Progenitor cell of endocrine pancreas (in vitro differentiated cells): ENCODE measurements around the gene GALNT14. TPM values are rescaled to one million over a fixed set of nuclear protein-coding genes. Genes with fewer than 3 reads are reported as not detected.

Experiments used
- DNase-seq: peaks from one replicate; pipeline ENCODE4 v3.0.0; 2021; ENCODE audit warnings: low spot score; ENCODE audit not compliant: unreplicated experiment
- H3K27ac Mint-ChIP-seq: 2 replicates; pipeline ENCODE4 v1.8.0; 2021; ENCODE audit warnings: mild to moderate bottlenecking, moderate library complexity, mixed read lengths
- H3K27me3 Mint-ChIP-seq: 2 replicates; pipeline ENCODE4 v1.8.0; 2021; ENCODE audit warnings: mixed read lengths
- H3K36me3 Mint-ChIP-seq: 2 replicates; pipeline ENCODE4 v1.8.0; 2022; ENCODE audit warnings: mixed read lengths; ENCODE audit not compliant: insufficient read depth
- H3K4me1 Mint-ChIP-seq: 2 replicates; pipeline ENCODE4 v1.8.0; 2021; ENCODE audit warnings: low read depth, mixed read lengths
- H3K4me3 Mint-ChIP-seq: 2 replicates; pipeline ENCODE4 v1.8.0; 2021; ENCODE audit warnings: low read depth, mild to moderate bottlenecking, moderate library complexity, mixed read lengths
- H3K9me3 Mint-ChIP-seq: 2 replicates; pipeline ENCODE4 v1.8.0; 2021; ENCODE audit warnings: low read depth, mixed read lengths
- total RNA-seq: library from RNA; stranded (reverse); gene quantifications from 2 replicates; pipeline ENCODE4 v1.2.1, GENCODE V29; 2021
- TF ChIP-seq, protein P1 (sequence below): fragments of 200-600 bp; sonication (generic); IDR thresholded peaks from one replicate; pipeline ENCODE4 v1.5.0; 2021; ENCODE audit warnings: antibody characterized with exemption, mild to moderate bottlenecking; ENCODE audit not compliant: unreplicated experiment

GALNT14 gene
- total RNA-seq, 1 donor from 2014 or later, result 0.91 TPM

DNA sequence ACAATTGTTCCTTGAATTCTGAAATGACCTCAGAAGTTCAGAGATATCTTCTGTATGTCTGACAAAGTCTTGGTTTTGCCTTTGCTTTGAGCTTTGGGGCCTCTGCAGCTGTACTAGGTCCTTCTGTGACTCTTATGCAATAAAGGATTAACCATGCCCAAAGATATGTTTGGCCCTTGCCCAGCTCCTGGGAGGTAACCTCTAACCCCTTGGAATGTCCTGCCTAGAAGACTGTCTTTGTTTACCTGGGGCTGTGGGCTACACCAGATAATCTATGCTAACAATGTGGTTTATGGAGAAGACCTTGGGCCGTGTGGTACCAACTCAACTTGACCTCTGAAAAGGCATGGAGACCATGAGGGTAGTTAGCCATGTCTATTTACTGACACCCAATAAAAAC lies 190.1 kb downstream of the GALNT14 start:
- no peak overlapping the region for H3K27ac Mint-ChIP-seq
- no peaks in the 10 kb centered on the region for H3K9me3 Mint-ChIP-seq
- no peak for DNase-seq
- TF ChIP-seq, protein P1, sequence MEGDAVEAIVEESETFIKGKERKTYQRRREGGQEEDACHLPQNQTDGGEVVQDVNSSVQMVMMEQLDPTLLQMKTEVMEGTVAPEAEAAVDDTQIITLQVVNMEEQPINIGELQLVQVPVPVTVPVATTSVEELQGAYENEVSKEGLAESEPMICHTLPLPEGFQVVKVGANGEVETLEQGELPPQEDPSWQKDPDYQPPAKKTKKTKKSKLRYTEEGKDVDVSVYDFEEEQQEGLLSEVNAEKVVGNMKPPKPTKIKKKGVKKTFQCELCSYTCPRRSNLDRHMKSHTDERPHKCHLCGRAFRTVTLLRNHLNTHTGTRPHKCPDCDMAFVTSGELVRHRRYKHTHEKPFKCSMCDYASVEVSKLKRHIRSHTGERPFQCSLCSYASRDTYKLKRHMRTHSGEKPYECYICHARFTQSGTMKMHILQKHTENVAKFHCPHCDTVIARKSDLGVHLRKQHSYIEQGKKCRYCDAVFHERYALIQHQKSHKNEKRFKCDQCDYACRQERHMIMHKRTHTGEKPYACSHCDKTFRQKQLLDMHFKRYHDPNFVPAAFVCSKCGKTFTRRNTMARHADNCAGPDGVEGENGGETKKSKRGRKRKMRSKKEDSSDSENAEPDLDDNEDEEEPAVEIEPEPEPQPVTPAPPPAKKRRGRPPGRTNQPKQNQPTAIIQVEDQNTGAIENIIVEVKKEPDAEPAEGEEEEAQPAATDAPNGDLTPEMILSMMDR, result no peak
- no peaks in the 10 kb centered on the region for H3K27me3 Mint-ChIP-seq
- H3K36me3 Mint-ChIP-seq, result no peaks in the 10 kb centered on the region
- no peak overlapping the region for H3K4me3 Mint-ChIP-seq
- H3K4me1 Mint-ChIP-seq, result no peaks in the 10 kb centered on the region

DNA sequence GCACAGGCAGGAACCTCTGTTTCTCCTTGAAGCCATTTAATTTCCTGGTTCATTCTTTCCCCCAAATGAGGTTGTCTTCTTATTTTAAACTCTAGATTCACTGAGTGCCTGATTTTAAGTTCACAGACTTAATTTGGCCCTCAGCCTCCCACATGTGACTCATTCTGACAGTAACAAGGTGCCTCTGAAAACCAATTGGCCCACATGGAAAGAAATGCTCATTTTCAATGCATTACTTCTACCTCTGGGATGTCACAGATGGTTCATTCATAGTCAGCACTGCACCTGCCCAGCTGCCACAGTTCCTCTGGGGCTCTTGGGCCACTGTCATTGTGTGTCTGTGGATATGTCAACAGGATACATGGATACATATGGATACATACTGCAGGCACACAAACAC lies 190.6 kb downstream of the GALNT14 start:
- Mint-ChIP-seq H3K4me1 (no peaks in the 10 kb centered on the region), H3K27ac (no peak overlapping the region), H3K9me3 (no peaks in the 10 kb centered on the region), H3K4me3 (no peak overlapping the region), H3K36me3 (no peaks in the 10 kb centered on the region), H3K27me3 (peaks cover 2% of the 10 kb centered on the region)
- TF ChIP-seq, protein P1, result no peak
- no peak for DNase-seq

DNA sequence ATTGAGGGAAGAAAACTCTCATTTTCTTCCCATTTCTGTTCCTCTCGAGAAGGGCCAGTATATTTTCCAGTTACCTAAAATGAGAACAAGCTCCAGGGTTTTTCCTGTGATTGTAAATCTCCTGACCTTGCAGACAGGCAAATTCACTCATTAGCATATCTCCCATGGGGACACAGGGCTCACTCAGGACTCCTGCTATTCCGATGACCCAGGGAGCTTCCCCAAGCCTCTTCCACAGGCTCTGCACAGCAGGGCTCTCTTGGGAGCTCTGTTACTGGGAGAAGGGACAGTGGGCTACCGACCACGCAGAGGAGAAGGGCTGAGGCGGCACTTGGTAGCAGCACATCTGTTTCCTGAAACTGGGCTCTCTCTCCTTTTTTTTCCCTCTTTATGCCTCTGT lies 195.8 kb downstream of the GALNT14 start:
- Mint-ChIP-seq H3K27me3 (peaks cover 25% of the 10 kb centered on the region), H3K27ac (no peak overlapping the region), H3K4me1 (no peaks in the 10 kb centered on the region), H3K9me3 (no peaks in the 10 kb centered on the region), H3K4me3 (no peak overlapping the region), H3K36me3 (no peaks in the 10 kb centered on the region)
- TF ChIP-seq, protein P1, result no peak
- no peak for DNase-seq

DNA sequence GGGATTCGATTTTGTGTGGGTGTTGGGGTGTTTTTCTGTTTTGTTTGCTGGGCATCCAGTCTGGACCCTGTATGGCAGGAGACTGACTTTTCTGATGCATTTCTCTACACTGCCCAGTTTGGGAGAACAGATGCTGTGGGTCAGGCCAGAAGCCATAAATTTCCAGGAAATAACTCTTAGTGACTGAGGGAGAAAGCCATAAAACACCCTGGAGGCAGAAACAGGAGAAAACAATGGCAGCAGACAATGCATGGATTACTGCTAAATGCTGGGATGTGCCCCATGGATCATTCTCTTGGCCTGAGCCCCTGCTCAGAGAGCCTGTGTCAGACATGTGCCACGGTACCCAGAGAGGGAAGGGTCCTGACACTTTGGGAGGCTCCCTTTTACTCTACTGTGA lies 197.4 kb downstream of the GALNT14 start:
- TF ChIP-seq, protein P1, result no peak
- DNase-seq, result no peak
- peaks cover 25% of the 10 kb centered on the region for H3K27me3 Mint-ChIP-seq
- H3K36me3 Mint-ChIP-seq, result no peaks in the 10 kb centered on the region
- H3K4me3 Mint-ChIP-seq, result no peak overlapping the region
- H3K4me1 Mint-ChIP-seq, result no peaks in the 10 kb centered on the region
- H3K9me3 Mint-ChIP-seq, result no peaks in the 10 kb centered on the region
- H3K27ac Mint-ChIP-seq, result no peak overlapping the region

DNA sequence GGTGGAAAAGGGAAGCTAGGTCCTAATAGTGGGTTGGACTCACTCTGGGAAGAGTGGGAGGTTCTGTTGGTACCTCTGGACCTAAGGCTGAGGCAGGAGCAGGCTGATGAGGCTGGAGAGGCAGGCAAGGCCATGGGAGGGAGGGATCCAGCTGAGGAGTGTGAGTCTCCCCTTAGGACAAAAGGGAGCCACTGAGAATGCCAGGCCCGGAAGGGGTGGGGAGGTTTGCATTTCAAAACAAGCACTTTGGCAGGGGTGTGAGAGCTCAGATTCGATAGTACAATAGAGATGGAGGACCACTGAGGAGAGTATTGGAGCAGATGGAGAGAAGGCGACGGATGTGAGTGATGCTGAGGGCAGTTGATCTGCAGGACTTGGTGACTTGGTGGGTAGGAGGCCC lies 198.9 kb downstream of the GALNT14 start:
- Mint-ChIP-seq H3K9me3 (no peaks in the 10 kb centered on the region), H3K36me3 (no peaks in the 10 kb centered on the region), H3K27ac (no peak overlapping the region), H3K4me3 (no peak overlapping the region), H3K4me1 (no peaks in the 10 kb centered on the region), H3K27me3 (peaks cover 25% of the 10 kb centered on the region)
- TF ChIP-seq, protein P1, result no peak
- DNase-seq, result no peak

DNA sequence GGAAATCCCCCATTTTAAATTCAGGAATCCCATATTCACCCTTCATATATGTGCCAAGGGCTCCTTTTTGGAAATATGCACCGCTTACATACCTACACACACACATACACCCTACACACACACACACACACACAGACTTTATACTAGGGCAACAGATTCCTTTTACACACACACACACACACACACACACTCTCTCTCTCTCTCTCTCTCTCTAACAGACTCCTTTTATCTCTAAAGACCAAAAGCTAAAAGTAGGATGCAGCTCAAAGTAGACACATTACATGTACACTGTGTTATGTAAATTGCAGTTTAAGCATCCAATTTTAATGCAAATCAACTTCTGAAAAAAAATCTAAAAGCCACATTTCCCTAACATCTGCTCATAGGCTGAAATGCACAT lies 200.0 kb downstream of the GALNT14 start:
- Mint-ChIP-seq H3K27ac (no peak overlapping the region), H3K4me3 (no peak overlapping the region), H3K36me3 (no peaks in the 10 kb centered on the region), H3K4me1 (no peaks in the 10 kb centered on the region), H3K9me3 (no peaks in the 10 kb centered on the region), H3K27me3 (peaks cover 28% of the 10 kb centered on the region)
- DNase-seq, result no peak
- TF ChIP-seq, protein P1, result no peak
